Midbrain (tissue), 1 donor: ENCODE results near the gene EOLA1.
"Not testable (repeated sequence)": the region's sequence is repeated elsewhere in the genome, so short reads cannot be mapped to it uniquely, and the experiment has no call there.

Experiments used
- DNase-seq: peaks from one replicate; lab custom pipeline; 2025; lab: John Stamatoyannopoulos, UW

Gene EOLA1

GRCh38 chrX:149540621-149541520 lies at the start of gene EOLA1:
EOLA1 (plus strand) TSS chrX:149541012; CDS start chrX:149545631, 4,619 bp downstream.
- peak; percentile 80 for DNase-seq

GRCh38 chrX:149491812-149492211 lies 49.0 kb upstream of the EOLA1 start:
- no peak for DNase-seq

GRCh38 chrX:149493567-149494562 lies 46.9 kb upstream of the EOLA1 start:
- no peak for DNase-seq

GRCh38 chrX:149494844-149495565 lies 45.8 kb upstream of the EOLA1 start:
- no peak for DNase-seq

- DNase-seq: no peak
Measured at GRCh38 chrX:149495573-149496071, 45.2 kb upstream of the EOLA1 start.

GRCh38 chrX:149497054-149497453 lies 43.8 kb upstream of the EOLA1 start:
- no peak for DNase-seq

- no peak for DNase-seq
Measured at GRCh38 chrX:149497626-149498025, 43.2 kb upstream of the EOLA1 start.

- DNase-seq: no peak
Measured at GRCh38 chrX:149498767-149499166, 42.0 kb upstream of the EOLA1 start.

GRCh38 chrX:149499766-149500165 lies 41.0 kb upstream of the EOLA1 start:
- DNase-seq: no peak

GRCh38 chrX:149502923-149503322 lies 37.9 kb upstream of the EOLA1 start:
- DNase-seq: not testable (repeated sequence)

GRCh38 chrX:149503446-149503845 lies 37.4 kb upstream of the EOLA1 start:
- DNase-seq: not testable (repeated sequence)

GRCh38 chrX:149504226-149504914 lies 36.4 kb upstream of the EOLA1 start:
- DNase-seq: no peak

- peak; percentile 83 for DNase-seq
Measured at GRCh38 chrX:149504915-149505651, 35.7 kb upstream of the EOLA1 start, which contains the start of gene IDS. IDS (minus strand) TSS chrX:149505306; CDS start chrX:149505137, 169 bp downstream.

- DNase-seq: no peak
Measured at GRCh38 chrX:149505671-149506070, 35.1 kb upstream of the EOLA1 start.

- DNase-seq: no peak
Measured at GRCh38 chrX:149506349-149506748, 34.5 kb upstream of the EOLA1 start.

GRCh38 chrX:149508467-149508866 lies 32.3 kb upstream of the EOLA1 start:
- no peak for DNase-seq

GRCh38 chrX:149510386-149510785 lies 30.4 kb upstream of the EOLA1 start:
- no peak for DNase-seq

- DNase-seq: no peak
Measured at GRCh38 chrX:149511081-149511480, 29.7 kb upstream of the EOLA1 start.

- DNase-seq: peak; percentile 42
Measured at GRCh38 chrX:149512225-149512885, 28.5 kb upstream of the EOLA1 start.
